Lung (tissue), 12 donors: Measurements from ENCODE around the gene LEPR. TPM values are rescaled to one million over a fixed set of nuclear protein-coding genes. Genes with fewer than 3 reads are reported as not detected.

Source experiments
- ATAC-seq: fragments of 200-7000 bp; cut with Tn5 transposase; one replicate; pipeline ENCODE4 v1.9.1; 2020; ENCODE audit warnings: moderate number of reproducible peaks; ENCODE audit not compliant: insufficient read depth, low FRiP score
- DNase-seq, 3 donors: peaks; one replicate each; pipeline ENCODE4 v3.0.0-alpha.2; 2013 to 2017
- H3K27ac ChIP-seq, 2 donors: one replicate each; pipeline ENCODE4 v1.5.1; 2013; ENCODE audit warnings: mild to moderate bottlenecking in 2 of 2, moderate library complexity in 2 of 2, control low read depth in 1 of 2, inconsistent platforms in 1 of 2, low read depth in 1 of 2, low read length in 1 of 2
- H3K27me3 ChIP-seq, 3 donors: one replicate each; pipeline ENCODE4 v1.5.1; 2013; ENCODE audit warnings: low read length in 2 of 3; ENCODE audit not compliant: control insufficient read depth in 3 of 3, insufficient read depth in 3 of 3
- H3K36me3 ChIP-seq, 4 donors: one replicate each; pipeline ENCODE4 v1.5.1; 2013; ENCODE audit warnings: low read length in 4 of 4, mild to moderate bottlenecking in 1 of 4, moderate library complexity in 1 of 4; ENCODE audit not compliant: control insufficient read depth in 4 of 4, insufficient read depth in 4 of 4
- H3K4me1 ChIP-seq, 5 donors: one replicate each; pipeline ENCODE4 v1.5.1; 2013; ENCODE audit warnings: low read length in 5 of 5, mild to moderate bottlenecking in 2 of 5, moderate library complexity in 1 of 5; ENCODE audit not compliant: control insufficient read depth in 5 of 5, insufficient read depth in 5 of 5
- H3K4me3 ChIP-seq: one replicate; pipeline ENCODE4 v1.5.1; 2013; ENCODE audit warnings: mild to moderate bottlenecking, control low read depth, moderate library complexity
- H3K9ac ChIP-seq, 2 donors: one replicate each; pipeline ENCODE4 v1.5.1; 2013; ENCODE audit warnings: low read length in 2 of 2, control low read depth in 1 of 2; ENCODE audit not compliant: insufficient read depth in 1 of 2
- H3K9me3 ChIP-seq, 4 donors: one replicate each; pipeline ENCODE4 v1.5.1; 2013; ENCODE audit warnings: low read length in 3 of 4, mild to moderate bottlenecking in 1 of 4, moderate library complexity in 1 of 4; ENCODE audit not compliant: control insufficient read depth in 4 of 4, insufficient read depth in 3 of 4
- WGBS, 2 donors: extraction: QIAGEN DNeasy Blood & Tissue Kit; methylation state at CpG; one replicate each; pipeline ENCODE4 v1.1.7; 2013; 5-methylcytosine and 5-hydroxymethylcytosine counted together
- polyA plus RNA-seq, 2 donors: library from polyadenylated mRNA; stranded (reverse); fragments of 200-250 nt; gene quantifications; one replicate each; pipeline ENCODE4 v1.2.1, GENCODE V29; 2013
- total RNA-seq, 2 donors: library from RNA; depleted of rRNA in 1 of 2; stranded (reverse); fragments of >200 nt in 1 of 2; gene quantifications; one replicate each; pipeline ENCODE4 v1.2.1, GENCODE V29; 2014 to 2021
- TF ChIP-seq, protein P1 (sequence below): IDR thresholded peaks from 2 replicates; pipeline ENCODE4 v1.5.1; 2012; ENCODE audit warnings: mild to moderate bottlenecking; ENCODE audit errors: control extremely low read depth, extremely low read depth
- donor health status: control.
- donor health status: control.
- donor health status: Bipolar disorder and iron deficiency.
- donor health status: healthy.
- donor health status: DM: yes; HTN: yes; CAD: no.

LEPR gene
- total and polyA plus RNA-seq, 4 donors, result 7.2 to 67.1 (median 13.3) TPM

DNA sequence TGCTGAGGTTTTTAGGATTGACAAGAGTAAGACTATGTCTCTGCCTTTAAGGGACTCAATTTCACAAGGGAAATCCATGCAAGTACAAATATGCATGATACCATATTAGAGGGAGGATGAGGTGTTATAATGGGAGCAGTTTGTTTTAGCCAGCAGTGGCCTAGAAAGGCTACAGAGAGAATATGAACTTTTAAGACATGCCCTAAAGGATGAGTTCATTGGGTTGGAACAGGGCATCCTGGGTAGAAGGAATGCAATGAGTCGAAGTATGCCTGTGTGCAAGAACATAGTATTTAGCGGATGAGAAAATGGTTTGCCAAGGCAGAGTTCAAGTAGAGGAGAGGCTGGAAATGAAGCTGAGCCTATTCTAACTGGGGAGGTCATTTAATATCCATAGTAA is 32.6 kb upstream of the LEPR start:
- TF ChIP-seq, protein P1, sequence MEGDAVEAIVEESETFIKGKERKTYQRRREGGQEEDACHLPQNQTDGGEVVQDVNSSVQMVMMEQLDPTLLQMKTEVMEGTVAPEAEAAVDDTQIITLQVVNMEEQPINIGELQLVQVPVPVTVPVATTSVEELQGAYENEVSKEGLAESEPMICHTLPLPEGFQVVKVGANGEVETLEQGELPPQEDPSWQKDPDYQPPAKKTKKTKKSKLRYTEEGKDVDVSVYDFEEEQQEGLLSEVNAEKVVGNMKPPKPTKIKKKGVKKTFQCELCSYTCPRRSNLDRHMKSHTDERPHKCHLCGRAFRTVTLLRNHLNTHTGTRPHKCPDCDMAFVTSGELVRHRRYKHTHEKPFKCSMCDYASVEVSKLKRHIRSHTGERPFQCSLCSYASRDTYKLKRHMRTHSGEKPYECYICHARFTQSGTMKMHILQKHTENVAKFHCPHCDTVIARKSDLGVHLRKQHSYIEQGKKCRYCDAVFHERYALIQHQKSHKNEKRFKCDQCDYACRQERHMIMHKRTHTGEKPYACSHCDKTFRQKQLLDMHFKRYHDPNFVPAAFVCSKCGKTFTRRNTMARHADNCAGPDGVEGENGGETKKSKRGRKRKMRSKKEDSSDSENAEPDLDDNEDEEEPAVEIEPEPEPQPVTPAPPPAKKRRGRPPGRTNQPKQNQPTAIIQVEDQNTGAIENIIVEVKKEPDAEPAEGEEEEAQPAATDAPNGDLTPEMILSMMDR, result no peak
- no peaks in the 10 kb centered on the region for H3K4me1 ChIP-seq
- peaks cover 0 to 6% (median 0%) of the 10 kb centered on the region in 4 donors for H3K36me3 ChIP-seq
- H3K9me3 ChIP-seq, result peaks cover 0 to 1% (median 0%) of the 10 kb centered on the region in 4 donors
- no peak for ATAC-seq
- 93 to 97% methylated on average over 2 of the region's 2 CpGs for WGBS, 2 donors
- H3K4me3 ChIP-seq, result no peak overlapping the region
- H3K27ac ChIP-seq, result no peak overlapping the region
- no peak overlapping the region for H3K9ac ChIP-seq
- no peaks in the 10 kb centered on the region for H3K27me3 ChIP-seq
- DNase-seq, result no peak

DNA sequence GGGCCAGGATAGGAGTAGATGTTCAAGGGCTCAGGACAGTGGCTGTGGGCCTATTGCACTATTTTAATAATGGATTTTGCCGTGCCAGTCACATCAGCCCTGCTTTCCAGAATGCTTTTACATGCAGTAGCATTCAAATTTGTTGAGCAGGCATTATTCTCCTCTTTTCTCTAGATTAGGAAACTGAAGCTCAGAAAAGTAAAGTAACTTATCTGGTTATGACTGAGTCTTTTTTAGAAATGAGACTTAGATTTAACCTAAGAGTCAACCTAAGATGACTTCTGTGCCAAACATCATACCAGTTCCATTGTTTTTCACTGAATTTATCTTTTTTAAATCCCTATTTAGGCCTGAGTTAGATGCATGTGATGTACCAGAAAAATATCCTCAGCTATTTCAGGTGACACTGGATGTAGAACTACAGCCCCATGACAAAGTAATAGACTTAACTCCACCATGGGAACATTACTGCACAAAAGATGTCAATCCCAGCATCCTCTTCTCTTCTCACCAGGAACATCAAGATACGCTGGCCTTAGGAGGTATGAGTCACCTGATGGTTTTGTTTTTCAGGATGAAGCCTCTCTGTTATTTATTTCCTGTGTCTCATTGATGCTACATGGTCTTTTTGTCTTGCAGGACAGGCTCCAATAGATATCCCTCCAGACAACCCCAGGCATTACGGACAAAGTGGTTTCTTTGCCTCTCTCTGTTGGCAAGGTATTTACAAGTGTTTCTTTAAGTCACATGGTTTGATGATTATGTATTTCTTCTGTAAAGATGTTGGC is 31.4 kb upstream of the LEPR start:
- H3K27ac ChIP-seq, result no peak overlapping the region
- ATAC-seq, result no peak
- WGBS, 2 donors, result 94 to 97% methylated on average over 3 of the region's 3 CpGs
- H3K27me3 ChIP-seq, result no peaks in the 10 kb centered on the region
- no peak for DNase-seq
- TF ChIP-seq, protein P1, result no peak
- H3K4me1 ChIP-seq, result no peaks in the 10 kb centered on the region
- H3K36me3 ChIP-seq, result peaks cover 0 to 6% (median 0%) of the 10 kb centered on the region in 4 donors
- peaks cover 0 to 1% (median 0%) of the 10 kb centered on the region in 4 donors for H3K9me3 ChIP-seq
- no peak overlapping the region for H3K9ac ChIP-seq
- H3K4me3 ChIP-seq, result no peak overlapping the region

DNA sequence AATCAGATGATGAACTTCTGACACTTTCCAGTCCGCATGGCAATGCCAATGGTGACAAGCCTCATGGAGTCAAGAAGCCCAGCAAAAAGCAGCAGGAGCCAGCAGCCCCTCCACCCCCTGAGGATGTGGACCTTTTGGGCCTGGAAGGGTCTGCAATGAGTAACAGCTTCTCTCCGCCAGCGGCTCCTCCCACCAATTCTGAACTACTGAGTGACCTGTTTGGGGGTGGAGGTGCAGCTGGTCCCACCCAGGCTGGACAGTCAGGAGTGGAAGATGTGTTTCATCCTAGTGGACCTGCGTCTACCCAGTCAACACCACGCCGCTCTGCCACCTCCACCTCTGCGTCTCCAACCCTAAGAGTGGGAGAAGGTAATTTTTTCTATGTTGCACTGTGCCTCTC is 28.0 kb upstream of the LEPR start:
- Histone ChIP-seq H3K4me1 (no peaks in the 10 kb centered on the region), H3K9ac (no peak overlapping the region), H3K27ac (no peak overlapping the region), H3K27me3 (no peaks in the 10 kb centered on the region), H3K36me3 (peaks cover 0 to 6% (median 0%) of the 10 kb centered on the region in 4 donors), H3K4me3 (no peak overlapping the region), H3K9me3 (peaks cover 0 to 1% (median 0%) of the 10 kb centered on the region in 4 donors)
- TF ChIP-seq, protein P1, result no peak
- 99% methylated on average over 7 of the region's 7 CpGs for WGBS, 2 donors
- no peak for ATAC-seq
- DNase-seq, result no peak
